ENCODE data around the gene UFC1.

UFC1 gene

GRCh38 chr1:161201836-161202712 is 48.3 kb downstream of the UFC1 start, which contains the start of gene NDUFS2:
Gene NDUFS2 (plus strand): TSS chr1:161202367. CDS start chr1:161202386, 19 bp downstream.
- no peaks in the 10 kb centered on the region for H4K20me1 ChIP-seq (ENCODE audit: control insufficient read depth, insufficient read depth, low read depth, low read length)
- H3K36me3 ChIP-seq (ENCODE audit: control insufficient read depth, low read length): peaks cover 35% of the 10 kb centered on the region
- TF ChIP-seq CTCF (IDR thresholded peaks at IDR 0.05; ENCODE audit: low read depth, low read length, poor library complexity, severe bottlenecking) (peak; percentile 64), EZH2phosphoT487 (IDR thresholded peaks at IDR 0.05; ENCODE audit: borderline replicate concordance, low read length) (no peak)
- peak within 1 kb of the TSS; percentile 54 for H3K27ac ChIP-seq (ENCODE audit: low read depth, low read length)
- H3K27me3 ChIP-seq (ENCODE audit: control insufficient read depth, low read length): no peaks in the 10 kb centered on the region
- peaks cover 38% of the 10 kb centered on the region for H3K4me1 ChIP-seq (ENCODE audit: control insufficient read depth, low read length)
- H3K9me3 ChIP-seq (ENCODE audit: control insufficient read depth, insufficient read depth, low read length): no peaks in the 10 kb centered on the region
- H3K9me2 ChIP-seq (replicated peaks; ENCODE audit: control insufficient read depth, low read length): no peaks in the 10 kb centered on the region
- peaks cover 18% of the 10 kb centered on the region for H3K79me2 ChIP-seq (ENCODE audit: control insufficient read depth, low read length)
- H3F3A ChIP-seq (ENCODE audit: control insufficient read depth, insufficient read depth): peaks cover 2% of the 10 kb centered on the region; the same call in 1 of the 2 replicates
- peak within 1 kb of the TSS; percentile 95 for H3K4me3 ChIP-seq (ENCODE audit: low read length)
- H3K4me2 ChIP-seq (ENCODE audit: low read length): peak within 1 kb of the TSS; percentile 92

- Histone ChIP-seq H3F3A (ENCODE audit: control insufficient read depth, insufficient read depth) (peaks cover 2% of the 10 kb centered on the region; the same call in 1 of the 2 replicates), H3K4me1 (ENCODE audit: control insufficient read depth, low read length) (peaks cover 31% of the 10 kb centered on the region), H3K4me3 (ENCODE audit: low read length) (no peak overlapping the region), H3K79me2 (ENCODE audit: control insufficient read depth, low read length) (peaks cover 18% of the 10 kb centered on the region), H4K20me1 (ENCODE audit: control insufficient read depth, insufficient read depth, low read depth, low read length) (no peaks in the 10 kb centered on the region), H3K9me3 (ENCODE audit: control insufficient read depth, insufficient read depth, low read length) (no peaks in the 10 kb centered on the region), H3K36me3 (ENCODE audit: control insufficient read depth, low read length) (peaks cover 69% of the 10 kb centered on the region), H3K9me2 (replicated peaks; ENCODE audit: control insufficient read depth, low read length) (no peaks in the 10 kb centered on the region), H3K4me2 (ENCODE audit: low read length) (no peak overlapping the region), H3K27me3 (ENCODE audit: control insufficient read depth, low read length) (no peaks in the 10 kb centered on the region), H3K27ac (ENCODE audit: low read depth, low read length) (no peak overlapping the region)
- TF ChIP-seq CTCF (IDR thresholded peaks at IDR 0.05; ENCODE audit: low read depth, low read length, poor library complexity, severe bottlenecking) (no peak), EZH2phosphoT487 (IDR thresholded peaks at IDR 0.05; ENCODE audit: borderline replicate concordance, low read length) (no peak)
Observed at GRCh38 chr1:161206411-161207140, 52.8 kb downstream of the UFC1 start.

GRCh38 chr1:161207173-161207572 is 53.4 kb downstream of the UFC1 start:
- H3K9me3 ChIP-seq (ENCODE audit: control insufficient read depth, insufficient read depth, low read length): no peaks in the 10 kb centered on the region
- no peak overlapping the region for H3K27ac ChIP-seq (ENCODE audit: low read depth, low read length)
- peaks cover 18% of the 10 kb centered on the region for H3K79me2 ChIP-seq (ENCODE audit: control insufficient read depth, low read length)
- peaks cover 27% of the 10 kb centered on the region for H3K4me1 ChIP-seq (ENCODE audit: control insufficient read depth, low read length)
- H3K9me2 ChIP-seq (replicated peaks; ENCODE audit: control insufficient read depth, low read length): no peaks in the 10 kb centered on the region
- H4K20me1 ChIP-seq (ENCODE audit: control insufficient read depth, insufficient read depth, low read depth, low read length): no peaks in the 10 kb centered on the region
- no peaks in the 10 kb centered on the region for H3K27me3 ChIP-seq (ENCODE audit: control insufficient read depth, low read length)
- peaks cover 75% of the 10 kb centered on the region for H3K36me3 ChIP-seq (ENCODE audit: control insufficient read depth, low read length)
- H3K4me3 ChIP-seq (ENCODE audit: low read length): no peak overlapping the region
- peaks cover 2% of the 10 kb centered on the region; the same call in 1 of the 2 replicates for H3F3A ChIP-seq (ENCODE audit: control insufficient read depth, insufficient read depth)
- no peak for TF ChIP-seq CTCF (IDR thresholded peaks at IDR 0.05; ENCODE audit: low read depth, low read length, poor library complexity, severe bottlenecking)
- TF ChIP-seq EZH2phosphoT487 (IDR thresholded peaks at IDR 0.05; ENCODE audit: borderline replicate concordance, low read length): no peak
- H3K4me2 ChIP-seq (ENCODE audit: low read length): no peak overlapping the region

All from DOHH2 (cell line).